GM12878 (cell line): ENCODE data around the gene HSD17B11. TPM values are rescaled to one million over a fixed set of nuclear protein-coding genes. Genes with fewer than 3 reads are reported as not detected.

Experiments used
- ATAC-seq: fragments of 200-7000 bp; cut with Tn5 transposase; 3 replicates; pipeline ENCODE4 v1.9.1; 2020; ENCODE audit warnings: mild to moderate bottlenecking, moderate library complexity
- BruUV-seq: library from RNA; stranded (reverse); fragments of 400-500 nt; replicated peaks from 2 replicates; lab custom pipeline; 2021; lab: Mats Ljungman, UMichigan
- CTCF ChIA-PET: fragments of 300-600 bp; sonication (Branson Sonifier 250); formaldehyde crosslinking; extraction: SDS; loops from one replicate; lab custom pipeline; 2021; ENCODE audit warnings: inconsistent platforms; lab: Yijun Ruan, JAX
- POLR2A ChIA-PET: fragments of 350-600 bp; formaldehyde crosslinking; extraction: SDS; loops from one replicate; lab custom pipeline; 2021; ENCODE audit warnings: inconsistent platforms; lab: Charles Lee
- RAD21 ChIA-PET: fragments of 300-600 bp; sonication (Branson Sonifier 250); formaldehyde crosslinking; loops from one replicate; lab custom pipeline; 2023; ENCODE audit warnings: antibody characterized with exemption; ENCODE audit not compliant: unreplicated experiment; lab: Charles Lee
- SMC1A ChIA-PET: fragments of 300-600 bp; sonication (Branson Sonifier 250); formaldehyde crosslinking; loops from one replicate; lab custom pipeline; 2023; ENCODE audit not compliant: unreplicated experiment, uncharacterized antibody; lab: Charles Lee
- DNase-seq: peaks from one replicate; pipeline ENCODE4 v3.0.0-alpha.2; 2011; ENCODE audit warnings: low read depth, low spot score
- FAIRE-seq: peaks from 3 replicates; lab custom pipeline; 2011; peaks lifted over from hg19 to GRCh38; lab: Jason Lieb, UNC
- H2AFZ ChIP-seq: 2 replicates; pipeline ENCODE4 v1.6.0; 2011; ENCODE audit warnings: low read depth, low read length, control low read depth; ENCODE audit not compliant: control insufficient read depth
- H3K27ac ChIP-seq: 2 replicates; pipeline ENCODE4 v1.5.1; 2011; ENCODE audit warnings: control low read depth; ENCODE audit not compliant: control insufficient read depth, insufficient read depth
- H3K27me3 ChIP-seq, 2 experiments: replicated peaks in 1 of 2; 2 replicates each; pipeline versions ENCODE4 v1.6.0 to v1.6.1; 2011; ENCODE audit warnings: low read length in 1 of 2; ENCODE audit not compliant: control insufficient read depth in 2 of 2, insufficient read depth in 2 of 2
- H3K36me3 ChIP-seq, 2 experiments: 2 replicates each; pipeline ENCODE4 v1.5.1; 2011; ENCODE audit warnings: low read length in 1 of 2; ENCODE audit not compliant: control insufficient read depth in 2 of 2, insufficient read depth in 2 of 2
- H3K4me1 ChIP-seq: 2 replicates; pipeline ENCODE4 v1.6.1; 2011; ENCODE audit warnings: mild to moderate bottlenecking, low read length, moderate library complexity, mixed read lengths; ENCODE audit not compliant: control insufficient read depth, insufficient read depth
- H3K4me2 ChIP-seq: 2 replicates; pipeline ENCODE4 v1.6.0; 2011; ENCODE audit warnings: control low read depth; ENCODE audit not compliant: control insufficient read depth, insufficient read depth
- H3K4me3 ChIP-seq: fragments of 200-600 bp; sonication (generic); 2 replicates; pipeline ENCODE4 v1.5.1; 2016
- H3K79me2 ChIP-seq: 2 replicates; pipeline ENCODE4 v1.6.0; 2011; ENCODE audit warnings: low read length; ENCODE audit not compliant: control insufficient read depth, insufficient read depth
- H3K9ac ChIP-seq: 2 replicates; pipeline ENCODE4 v1.8.0; 2011; ENCODE audit warnings: low read length, control low read depth, mixed read lengths; ENCODE audit not compliant: control insufficient read depth, insufficient read depth
- H3K9me3 ChIP-seq: replicated peaks from 3 replicates; pipeline ENCODE4 v1.5.1; 2011; ENCODE audit warnings: mild to moderate bottlenecking, low read length; ENCODE audit not compliant: control insufficient read depth, insufficient read depth
- H4K20me1 ChIP-seq: 2 replicates; pipeline ENCODE4 v1.6.0; 2011; ENCODE audit not compliant: control insufficient read depth, insufficient read depth
- ATF7 ChIP-seq: fragments of 450-650 bp; IDR thresholded peaks from 2 replicates; pipeline ENCODE4 v1.6.1; 2016; ENCODE audit warnings: low read depth, mild to moderate bottlenecking
- BMI1 ChIP-seq: fragments of 450-650 bp; IDR thresholded peaks from 2 replicates; pipeline ENCODE4 v1.6.1; 2016; ENCODE audit warnings: mild to moderate bottlenecking, moderate library complexity, borderline replicate concordance
- CEBPB ChIP-seq, 2 experiments: fragments of 150-350 bp in 1 of 2; IDR thresholded peaks; 2 replicates each; pipeline ENCODE4 v1.6.1; 2012 to 2014; ENCODE audit warnings: low read depth in 2 of 2, low read length in 2 of 2, borderline replicate concordance in 1 of 2, inconsistent platforms in 1 of 2
- CHD2 ChIP-seq: IDR thresholded peaks from 2 replicates; pipeline ENCODE4 v1.6.1; 2011; ENCODE audit warnings: low read depth, low read length, improper control_type of control experiment, borderline replicate concordance
- CHD4 ChIP-seq: fragments of 200-600 bp; sonication (generic); IDR thresholded peaks from 2 replicates; pipeline ENCODE4 v1.6.1; 2016; ENCODE audit warnings: mild to moderate bottlenecking
- FOS ChIP-seq: IDR thresholded peaks from 3 replicates; pipeline ENCODE4 v1.6.1; 2011; ENCODE audit warnings: borderline replicate concordance; ENCODE audit not compliant: insufficient read length; ENCODE audit errors: extremely low read depth
- MEF2A ChIP-seq: IDR thresholded peaks from 2 replicates; pipeline ENCODE4 v1.6.1; 2011; ENCODE audit warnings: low read depth, mild to moderate bottlenecking, low read length, moderate library complexity; ENCODE audit not compliant: insufficient read depth
- MXI1 ChIP-seq: fragments of 150-350 bp; IDR thresholded peaks from 2 replicates; pipeline ENCODE4 v1.6.1; 2011; ENCODE audit warnings: low read depth, mild to moderate bottlenecking, inconsistent platforms, low read length, improper control_type of control experiment
- NBN ChIP-seq: fragments of 450-650 bp; IDR thresholded peaks from 2 replicates; pipeline ENCODE4 v1.6.1; 2016
- NFIC ChIP-seq: IDR thresholded peaks from 2 replicates; pipeline ENCODE4 v1.6.1; 2012; ENCODE audit warnings: low read depth, mild to moderate bottlenecking, inconsistent platforms, low read length, moderate library complexity
- NRF1 ChIP-seq: conservative IDR thresholded peaks from 2 replicates; pipeline ENCODE4 v1.6.1; 2011; ENCODE audit warnings: mild to moderate bottlenecking, low read depth, low read length, improper control_type of control experiment
- POLR2A ChIP-seq: IDR thresholded peaks from 2 replicates; pipeline ENCODE4 v1.6.1; 2011; ENCODE audit warnings: low read depth, mild to moderate bottlenecking, low read length
- TAF1 ChIP-seq: IDR thresholded peaks from 2 replicates; pipeline ENCODE4 v1.6.1; 2011; ENCODE audit warnings: mild to moderate bottlenecking, low read depth, low read length, borderline replicate concordance
- TBL1XR1 ChIP-seq: IDR thresholded peaks from 2 replicates; pipeline ENCODE4 v1.6.1; 2012; ENCODE audit warnings: low read depth, low read length, improper control_type of control experiment
- TCF3 ChIP-seq: IDR thresholded peaks from 2 replicates; pipeline ENCODE4 v1.6.1; 2012; ENCODE audit warnings: low read depth, mild to moderate bottlenecking, low read length, borderline replicate concordance; ENCODE audit not compliant: insufficient read depth
- WGBS: methylation state at CpG from one replicate; pipeline ENCODE4 v1.1.6; 2016; ENCODE audit warnings: low lambda C conversion rate; ENCODE audit not compliant: insufficient replicate concordance, insufficient coverage; ENCODE audit errors: missing lambda C conversion rate; 5-methylcytosine and 5-hydroxymethylcytosine counted together
- in situ Hi-C: fragments of 300-500 bp; cut with MboI; formaldehyde crosslinking; loops from 9 replicates; pipeline ENCODE4 v1.14.3; 2018; ENCODE audit warnings: mixed read lengths
- intact Hi-C: fragments of 100-400 bp; cut with micrococcal nuclease; formaldehyde crosslinking; loops from one replicate; pipeline ENCODE4 v1.14.2; 2022; ENCODE audit not compliant: unreplicated experiment
- polyA plus RNA-seq, 11 experiments: library from polyadenylated mRNA; depleted of rRNA in 4 of 11; unstranded in 6 of 11; stranded (reverse) in 5 of 11; fragments of >200 nt; fragmentation: Nextera tagmentation in 4 of 11; fragmentation: Illumina TruSeq in 1 of 11; extraction: Ambion mirVana in 4 of 11; extraction: Trizol in 1 of 11; gene quantifications; 1 replicate in 1 of 11; 2 replicates in 10 of 11; pipeline versions ENCODE4 v1.2.1 to v1.2.3, GENCODE V29; 2011 to 2016; ENCODE audit warnings: inconsistent platforms in 2 of 11, missing spikeins in 2 of 11, low read depth in 1 of 11
- total RNA-seq, 4 experiments: library from RNA; depleted of rRNA in 3 of 4; stranded (reverse); fragments of >200 nt in 3 of 4; fragmentation: Illumina TruSeq in 1 of 4; extraction: Trizol in 1 of 4; gene quantifications; 2 replicates each; pipeline versions ENCODE4 v1.2.1 to v1.2.3, GENCODE V29; 2013 to 2021
- TF ChIP-seq, protein P1 (sequence below): fragments of 450-650 bp; IDR thresholded peaks from 2 replicates; pipeline ENCODE4 v1.6.1; 2017; ENCODE audit warnings: mild to moderate bottlenecking, moderate library complexity

HSD17B11 gene
- total and polyA plus RNA-seq, 10 of the 15 experiments (the other 5 are each of a cell fraction or from before 2014, with no cell fraction given): 10.3 to 29.5 (median 17.7) TPM

DNA sequence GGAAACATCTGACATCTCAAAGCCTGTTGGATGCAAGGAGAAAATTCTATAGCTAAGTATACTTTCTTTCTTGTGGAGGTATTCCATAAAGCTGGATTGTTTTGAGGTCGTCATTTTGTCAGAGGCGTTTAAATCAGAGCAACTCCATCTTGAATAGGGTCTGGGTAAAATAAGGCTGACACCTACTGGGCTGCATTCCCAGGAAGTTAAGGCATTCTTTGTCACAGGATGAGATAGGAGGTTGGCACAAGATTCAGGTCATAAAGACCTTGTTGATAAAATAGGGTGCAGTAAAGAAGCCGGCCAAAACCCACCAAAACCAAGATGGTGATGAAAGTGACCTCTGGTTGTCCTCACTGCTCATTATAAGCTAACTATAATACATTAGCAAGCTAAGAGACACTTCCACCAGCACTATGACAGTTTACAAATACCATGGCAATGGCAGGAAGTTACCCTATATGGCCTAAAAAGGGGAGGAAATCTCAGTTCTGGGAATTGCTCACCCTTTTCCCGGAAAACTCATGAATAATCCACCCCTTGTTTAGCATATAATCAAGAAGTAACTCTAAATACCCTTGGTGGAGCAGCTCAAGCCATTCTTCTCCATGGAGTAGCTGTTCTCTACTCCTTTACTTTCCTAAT lies 80.2 kb downstream of the HSD17B11 start:
- Histone ChIP-seq H3K4me1 (no peaks in the 10 kb centered on the region), H3K9ac (no peak overlapping the region), H4K20me1 (no peaks in the 10 kb centered on the region), H3K4me2 (no peak overlapping the region), H3K27ac (no peak overlapping the region), H3K79me2 (no peaks in the 10 kb centered on the region), H2AFZ (no peak overlapping the region), H3K27me3 (no peaks in the 10 kb centered on the region), H3K4me3 (no peak overlapping the region), H3K9me3 (no peaks in the 10 kb centered on the region), H3K36me3 (no peaks in the 10 kb centered on the region)
- FAIRE-seq (no peak), DNase-seq (no peak), ATAC-seq (no peak)
- ChIA-PET CTCF (interaction anchor here (1.0 kb wide), 1 partner anchor 815 kb away, joined by 3 read pairs; no protein-coding TSS in a partner anchor), RAD21 (no interaction called here), POLR2A (no interaction called here), SMC1A (no interaction called here)
- 74% methylated on average over 4 of the region's 4 CpGs for WGBS
- TF ChIP-seq CHD2 (no peak), NFIC (no peak), CEBPB (IDR thresholded peaks at IDR 0.05; ENCODE audit: borderline replicate concordance in 1 of 2, low read depth in 2 of 2, low read length in 2 of 2) (no peak), CHD4 (no peak), TBL1XR1 (no peak), FOS (no peak), NBN (no peak), NRF1 (no peak), POLR2A (no peak), TAF1 (no peak), ATF7 (no peak), MXI1 (no peak), TCF3 (no peak), MEF2A (no peak), BMI1 (no peak)
- TF ChIP-seq, protein P1, sequence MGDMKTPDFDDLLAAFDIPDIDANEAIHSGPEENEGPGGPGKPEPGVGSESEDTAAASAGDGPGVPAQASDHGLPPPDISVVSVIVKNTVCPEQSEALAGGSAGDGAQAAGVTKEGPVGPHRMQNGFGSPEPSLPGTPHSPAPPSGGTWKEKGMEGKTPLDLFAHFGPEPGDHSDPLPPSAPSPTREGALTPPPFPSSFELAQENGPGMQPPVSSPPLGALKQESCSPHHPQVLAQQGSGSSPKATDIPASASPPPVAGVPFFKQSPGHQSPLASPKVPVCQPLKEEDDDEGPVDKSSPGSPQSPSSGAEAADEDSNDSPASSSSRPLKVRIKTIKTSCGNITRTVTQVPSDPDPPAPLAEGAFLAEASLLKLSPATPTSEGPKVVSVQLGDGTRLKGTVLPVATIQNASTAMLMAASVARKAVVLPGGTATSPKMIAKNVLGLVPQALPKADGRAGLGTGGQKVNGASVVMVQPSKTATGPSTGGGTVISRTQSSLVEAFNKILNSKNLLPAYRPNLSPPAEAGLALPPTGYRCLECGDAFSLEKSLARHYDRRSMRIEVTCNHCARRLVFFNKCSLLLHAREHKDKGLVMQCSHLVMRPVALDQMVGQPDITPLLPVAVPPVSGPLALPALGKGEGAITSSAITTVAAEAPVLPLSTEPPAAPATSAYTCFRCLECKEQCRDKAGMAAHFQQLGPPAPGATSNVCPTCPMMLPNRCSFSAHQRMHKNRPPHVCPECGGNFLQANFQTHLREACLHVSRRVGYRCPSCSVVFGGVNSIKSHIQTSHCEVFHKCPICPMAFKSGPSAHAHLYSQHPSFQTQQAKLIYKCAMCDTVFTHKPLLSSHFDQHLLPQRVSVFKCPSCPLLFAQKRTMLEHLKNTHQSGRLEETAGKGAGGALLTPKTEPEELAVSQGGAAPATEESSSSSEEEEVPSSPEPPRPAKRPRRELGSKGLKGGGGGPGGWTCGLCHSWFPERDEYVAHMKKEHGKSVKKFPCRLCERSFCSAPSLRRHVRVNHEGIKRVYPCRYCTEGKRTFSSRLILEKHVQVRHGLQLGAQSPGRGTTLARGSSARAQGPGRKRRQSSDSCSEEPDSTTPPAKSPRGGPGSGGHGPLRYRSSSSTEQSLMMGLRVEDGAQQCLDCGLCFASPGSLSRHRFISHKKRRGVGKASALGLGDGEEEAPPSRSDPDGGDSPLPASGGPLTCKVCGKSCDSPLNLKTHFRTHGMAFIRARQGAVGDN: no peak
- in situ Hi-C loops (no loop called here), intact Hi-C loops (no loop called here)
- BruUV-seq: no TSS peak
